ENCODE measurements around the gene SCNM1.

DNA sequence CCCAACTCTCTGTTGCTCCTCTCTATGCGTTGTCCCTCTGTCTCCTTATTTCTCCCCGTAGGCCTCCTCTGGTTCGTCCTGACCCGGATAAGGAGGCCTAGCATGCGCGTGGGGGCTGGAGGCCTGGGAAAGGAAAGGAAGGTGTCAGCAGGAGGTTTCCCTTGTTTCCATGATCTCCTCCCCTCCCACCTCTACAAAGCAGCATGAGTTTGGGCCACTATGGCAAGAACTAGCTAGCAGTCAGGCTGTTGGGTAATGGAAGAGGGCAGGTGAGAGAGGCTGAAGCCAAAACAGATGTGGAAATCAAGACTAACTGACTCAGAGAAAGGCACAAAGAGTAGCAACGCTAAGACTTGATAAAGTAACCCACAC, 18.8 kb upstream of the SCNM1 start:
- TF ChIP-seq, protein P1, sequence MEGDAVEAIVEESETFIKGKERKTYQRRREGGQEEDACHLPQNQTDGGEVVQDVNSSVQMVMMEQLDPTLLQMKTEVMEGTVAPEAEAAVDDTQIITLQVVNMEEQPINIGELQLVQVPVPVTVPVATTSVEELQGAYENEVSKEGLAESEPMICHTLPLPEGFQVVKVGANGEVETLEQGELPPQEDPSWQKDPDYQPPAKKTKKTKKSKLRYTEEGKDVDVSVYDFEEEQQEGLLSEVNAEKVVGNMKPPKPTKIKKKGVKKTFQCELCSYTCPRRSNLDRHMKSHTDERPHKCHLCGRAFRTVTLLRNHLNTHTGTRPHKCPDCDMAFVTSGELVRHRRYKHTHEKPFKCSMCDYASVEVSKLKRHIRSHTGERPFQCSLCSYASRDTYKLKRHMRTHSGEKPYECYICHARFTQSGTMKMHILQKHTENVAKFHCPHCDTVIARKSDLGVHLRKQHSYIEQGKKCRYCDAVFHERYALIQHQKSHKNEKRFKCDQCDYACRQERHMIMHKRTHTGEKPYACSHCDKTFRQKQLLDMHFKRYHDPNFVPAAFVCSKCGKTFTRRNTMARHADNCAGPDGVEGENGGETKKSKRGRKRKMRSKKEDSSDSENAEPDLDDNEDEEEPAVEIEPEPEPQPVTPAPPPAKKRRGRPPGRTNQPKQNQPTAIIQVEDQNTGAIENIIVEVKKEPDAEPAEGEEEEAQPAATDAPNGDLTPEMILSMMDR (IDR thresholded peaks at IDR 0.05), result no peak
- TF ChIP-seq POLR2A (IDR thresholded peaks at IDR 0.05) (no peak), POLR2AphosphoS5 (IDR thresholded peaks at IDR 0.05) (no peak)

Data from prostate gland (tissue), 2 donors.